K562 (cell line): Measurements from ENCODE around the gene CAPZA1. TPM values are rescaled to one million over a fixed set of nuclear protein-coding genes. Genes with fewer than 3 reads are reported as not detected.

Experiments
- ARID1B ChIP-seq: fragments of 450-650 bp; IDR thresholded peaks from 2 replicates; pipeline ENCODE4 v1.6.1; 2016; ENCODE audit warnings: antibody characterized with exemption, mild to moderate bottlenecking, inconsistent platforms
- CTBP1 ChIP-seq: fragments of 450-650 bp; IDR thresholded peaks from 2 replicates; pipeline ENCODE4 v1.6.1; 2016; ENCODE audit warnings: borderline replicate concordance
- HBP1 ChIP-seq: fragments of 450-650 bp; formaldehyde crosslinking; IDR thresholded peaks from 2 replicates; pipeline ENCODE4 v1.4.0; 2022; ENCODE audit warnings: missing genetic modification characterization
- HOMEZ ChIP-seq: fragments of 250-450 bp; sonication (Bioruptor Pico); IDR thresholded peaks from 2 replicates; pipeline ENCODE4 v1.4.0; 2020; ENCODE audit warnings: mild to moderate bottlenecking, moderate library complexity
- POLR2H ChIP-seq: IDR thresholded peaks from 2 replicates; pipeline ENCODE4 v1.6.1; 2016; ENCODE audit warnings: missing genetic modification characterization, low read depth, mild to moderate bottlenecking, control low read depth, missing compliant biosample characterization, moderate library complexity
- PREB ChIP-seq: sonication (generic); formaldehyde crosslinking; IDR thresholded peaks from 2 replicates; pipeline ENCODE4 v1.8.1; 2023; ENCODE audit warnings: mild to moderate bottlenecking, missing genetic modification reagents
- TCF3 ChIP-seq: sonication (generic); formaldehyde crosslinking; IDR thresholded peaks from 2 replicates; pipeline ENCODE4 v1.4.0; 2020; ENCODE audit warnings: mild to moderate bottlenecking, missing genetic modification reagents
- THRAP3 ChIP-seq: fragments of 450-650 bp; IDR thresholded peaks from 2 replicates; pipeline ENCODE4 v1.6.1; 2016; ENCODE audit warnings: mild to moderate bottlenecking, inconsistent platforms, borderline replicate concordance
- VEZF1 ChIP-seq: fragments of 200-800 bp; sonication (Bioruptor generic); IDR thresholded peaks from 2 replicates; pipeline ENCODE4 v1.6.1; 2017; ENCODE audit warnings: missing genetic modification characterization, missing compliant biosample characterization
- YBX1 ChIP-seq: fragments of 450-650 bp; IDR thresholded peaks from 2 replicates; pipeline ENCODE4 v1.7.1; 2016; ENCODE audit warnings: mild to moderate bottlenecking
- ZBTB17 ChIP-seq: fragments of 450-650 bp; formaldehyde crosslinking; IDR thresholded peaks from 2 replicates; pipeline ENCODE4 v1.4.0; 2020; ENCODE audit warnings: mild to moderate bottlenecking
- ZC3H11A ChIP-seq: IDR thresholded peaks from 2 replicates; pipeline ENCODE4 v1.6.1; 2012; ENCODE audit warnings: low read depth, low read length, improper control_type of control experiment
- ZMIZ1 ChIP-seq, 2 experiments: fragments of 150-350 bp in 1 of 2; IDR thresholded peaks; 2 replicates each; pipeline ENCODE4 v1.6.1; 2012 to 2016; ENCODE audit warnings: low read depth in 2 of 2, low read length in 2 of 2, mild to moderate bottlenecking in 1 of 2, moderate library complexity in 1 of 2
- ZNF197 ChIP-seq: fragments of 200-800 bp; sonication (Bioruptor generic); IDR thresholded peaks from 2 replicates; pipeline ENCODE4 v1.6.1; 2016; ENCODE audit warnings: low read depth, missing genetic modification characterization, missing compliant biosample characterization
- ZNF263 ChIP-seq: sonication (generic); formaldehyde crosslinking; IDR thresholded peaks from 2 replicates; pipeline ENCODE4 v1.8.0; 2022; ENCODE audit warnings: mild to moderate bottlenecking, missing genetic modification reagents, borderline replicate concordance
- ZNF583 ChIP-seq: fragments of 250-450 bp; sonication (Bioruptor Pico); IDR thresholded peaks from 2 replicates; pipeline ENCODE4 v1.4.0; 2020
- ZNF766 ChIP-seq: fragments of 200-800 bp; sonication (Bioruptor generic); conservative IDR thresholded peaks from 2 replicates; pipeline ENCODE4 v1.6.1; 2016; ENCODE audit warnings: missing genetic modification characterization, missing compliant biosample characterization
- polyA plus RNA-seq, 8 experiments: library from polyadenylated mRNA; depleted of rRNA in 4 of 8; stranded (reverse) in 5 of 8; unstranded in 3 of 8; fragments of >200 nt; fragmentation: Nextera tagmentation in 2 of 8; fragmentation: Illumina TruSeq in 1 of 8; extraction: Ambion mirVana in 2 of 8; extraction: Trizol in 1 of 8; gene quantifications; 2 replicates each; pipeline versions ENCODE4 v1.2.1 to v1.2.3, GENCODE V29; 2011 to 2014; ENCODE audit warnings: inconsistent platforms in 1 of 8, missing spikeins in 1 of 8
- total RNA-seq, 7 experiments: library from RNA; depleted of rRNA in 6 of 7; stranded (reverse); fragments of >200 nt in 6 of 7; fragmentation: Illumina TruSeq in 2 of 7; extraction: Trizol in 2 of 7; gene quantifications; 2 replicates each; pipeline versions ENCODE4 v1.2.1 to v1.2.3, GENCODE V29; 2011 to 2021; ENCODE audit warnings: low replicate concordance in 1 of 7

CAPZA1 gene
- total and polyA plus RNA-seq, 9 of the 15 experiments (the other 6 are each of a cell fraction or from before 2014, with no cell fraction given) = 237 to 1,020 (median 306) TPM

- TF ChIP-seq HOMEZ (no peak), TCF3 (peak; percentile 23), CTBP1 (peak; percentile 44; the same call in 1 of the 2 replicates), HBP1 (CRISPR knock-in tag) (peak; percentile 56; the same call in 1 of the 2 replicates), ZNF583 (CRISPR knock-in tag) (0 out of 2 replicates have a peak, but pooled peaks have one; percentile 33), POLR2H (tag) (no peak), ZC3H11A (no peak), PREB (no peak), ZNF263 (CRISPR knock-in tag) (no peak), ZNF766 (CRISPR knock-in tag) (no peak), VEZF1 (CRISPR knock-in tag) (peak; percentile 47), ZNF197 (CRISPR knock-in tag) (no peak), YBX1 (no peak), ARID1B (0 out of 2 replicates have a peak, but pooled peaks have one; percentile 13), ZMIZ1 (IDR thresholded peaks at IDR 0.05; ENCODE audit: low read depth in 2 of 2, low read length in 2 of 2) (no peak), THRAP3 (no peak), ZBTB17 (CRISPR knock-in tag) (0 out of 2 replicates have a peak, but pooled peaks have one; percentile 38)
Observed at GRCh38 chr1:112698366-112699310, 79.0 kb downstream of the CAPZA1 start (continued).
